ENCODE data around the gene EBP.

EBP gene

DNA sequence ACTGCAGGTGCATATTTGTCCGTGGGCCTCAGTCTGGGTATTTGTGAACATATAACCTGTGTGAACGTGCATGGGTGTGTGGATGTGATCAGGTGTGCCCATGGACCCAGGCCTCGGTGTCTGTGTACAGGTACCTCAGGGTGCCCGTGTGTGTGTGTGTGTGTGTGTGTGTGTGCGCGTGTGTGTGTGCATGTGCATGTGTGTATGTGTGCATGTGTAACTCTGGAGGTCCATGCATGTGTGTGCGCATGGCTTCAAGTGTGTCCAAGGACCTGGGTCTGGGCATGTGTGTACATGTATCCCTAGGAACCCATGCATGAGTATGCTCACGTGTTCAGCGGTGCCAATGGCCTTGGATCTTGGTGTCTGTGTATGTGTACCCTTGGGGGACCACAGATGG lies 29.8 kb upstream of the EBP start:
- H3K4me1 ChIP-seq (ENCODE audit: insufficient read depth, poor library complexity, severe bottlenecking) = peaks cover 41% of the 10 kb centered on the region
- H3K27ac ChIP-seq (ENCODE audit: poor library complexity, severe bottlenecking) = peak overlapping the region; percentile 97
- no peak overlapping the region for H3K4me3 ChIP-seq (ENCODE audit: severe bottlenecking)
- H3K36me3 ChIP-seq (ENCODE audit: low read depth) = peaks cover under 1% of the 10 kb centered on the region; the same call in 1 of the 2 replicates
- ATAC-seq (ENCODE audit: low read depth) = no peak
- TF ChIP-seq CTCF (IDR thresholded peaks at IDR 0.05; ENCODE audit: poor library complexity, severe bottlenecking) = no peak
- H3K27me3 ChIP-seq (ENCODE audit: insufficient read depth, poor library complexity, severe bottlenecking) = no peaks in the 10 kb centered on the region
- no peak for DNase-seq (ENCODE audit: low spot score)
- H3K9me3 ChIP-seq (ENCODE audit: severe bottlenecking) = no peaks in the 10 kb centered on the region

- Histone ChIP-seq H3K4me1 (ENCODE audit: insufficient read depth, poor library complexity, severe bottlenecking) (peaks cover 38% of the 10 kb centered on the region), H3K27ac (ENCODE audit: poor library complexity, severe bottlenecking) (peak overlapping the region; percentile 97), H3K36me3 (ENCODE audit: low read depth) (no peaks in the 10 kb centered on the region), H3K4me3 (ENCODE audit: severe bottlenecking) (no peak overlapping the region), H3K9me3 (ENCODE audit: severe bottlenecking) (no peaks in the 10 kb centered on the region), H3K27me3 (ENCODE audit: insufficient read depth, poor library complexity, severe bottlenecking) (no peaks in the 10 kb centered on the region)
- DNase-seq (ENCODE audit: low spot score) (no peak), ATAC-seq (ENCODE audit: low read depth) (peak; percentile 35)
- no peak for TF ChIP-seq CTCF (IDR thresholded peaks at IDR 0.05; ENCODE audit: poor library complexity, severe bottlenecking)
Observed at GRCh38 chrX:48492293-48492910, 29.2 kb upstream of the EBP start.

DNA sequence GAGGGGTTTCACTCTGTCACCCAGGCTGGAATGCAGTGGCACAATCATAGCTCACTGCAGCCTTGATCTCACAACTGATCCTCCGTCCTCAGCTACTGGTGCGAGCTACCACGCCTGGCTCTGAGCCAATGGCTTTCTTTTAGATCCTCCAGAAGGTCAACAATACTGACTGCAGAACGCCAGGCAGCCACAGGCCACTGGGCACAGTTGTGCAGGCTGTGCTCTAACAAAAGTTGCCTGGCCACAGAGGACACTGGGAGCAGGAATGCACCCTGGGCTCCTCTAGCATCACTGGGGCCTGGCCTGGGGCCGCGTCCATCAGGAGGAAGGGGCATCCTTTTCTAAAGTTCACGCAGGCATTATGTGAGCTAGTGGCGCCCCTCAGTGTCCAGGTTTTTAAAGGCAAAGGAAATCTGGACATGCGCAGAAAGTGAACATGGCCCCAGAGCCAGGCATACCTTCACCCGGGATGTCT lies 27.7 kb upstream of the EBP start:
- Histone ChIP-seq H3K36me3 (ENCODE audit: low read depth) (no peaks in the 10 kb centered on the region), H3K9me3 (ENCODE audit: severe bottlenecking) (no peaks in the 10 kb centered on the region), H3K27me3 (ENCODE audit: insufficient read depth, poor library complexity, severe bottlenecking) (no peaks in the 10 kb centered on the region), H3K4me3 (ENCODE audit: severe bottlenecking) (no peak overlapping the region), H3K4me1 (ENCODE audit: insufficient read depth, poor library complexity, severe bottlenecking) (peaks cover 30% of the 10 kb centered on the region), H3K27ac (ENCODE audit: poor library complexity, severe bottlenecking) (peak overlapping the region; percentile 97)
- ATAC-seq (ENCODE audit: low read depth) = no peak
- no peak for DNase-seq (ENCODE audit: low spot score)
- peak; percentile 24 for TF ChIP-seq CTCF (IDR thresholded peaks at IDR 0.05; ENCODE audit: poor library complexity, severe bottlenecking)

GRCh38 chrX:48496660-48497059 lies 24.9 kb upstream of the EBP start:
- TF ChIP-seq CTCF (IDR thresholded peaks at IDR 0.05; ENCODE audit: poor library complexity, severe bottlenecking) = no peak
- ATAC-seq (ENCODE audit: low read depth) (no peak), DNase-seq (ENCODE audit: low spot score) (no peak)
- Histone ChIP-seq H3K27me3 (ENCODE audit: insufficient read depth, poor library complexity, severe bottlenecking) (no peaks in the 10 kb centered on the region), H3K9me3 (ENCODE audit: severe bottlenecking) (no peaks in the 10 kb centered on the region), H3K36me3 (ENCODE audit: low read depth) (no peaks in the 10 kb centered on the region), H3K4me3 (ENCODE audit: severe bottlenecking) (no peak overlapping the region), H3K4me1 (ENCODE audit: insufficient read depth, poor library complexity, severe bottlenecking) (peaks cover 11% of the 10 kb centered on the region), H3K27ac (ENCODE audit: poor library complexity, severe bottlenecking) (no peak overlapping the region)

- no peak overlapping the region for H3K4me3 ChIP-seq (ENCODE audit: severe bottlenecking)
- no peaks in the 10 kb centered on the region for H3K27me3 ChIP-seq (ENCODE audit: insufficient read depth, poor library complexity, severe bottlenecking)
- no peaks in the 10 kb centered on the region for H3K4me1 ChIP-seq (ENCODE audit: insufficient read depth, poor library complexity, severe bottlenecking)
- no peaks in the 10 kb centered on the region for H3K9me3 ChIP-seq (ENCODE audit: severe bottlenecking)
- peak overlapping the region; percentile 69 for H3K27ac ChIP-seq (ENCODE audit: poor library complexity, severe bottlenecking)
- DNase-seq (ENCODE audit: low spot score) (no peak), ATAC-seq (ENCODE audit: low read depth) (0 out of 3 replicates have a peak, but pooled peaks have one; percentile 14)
- no peaks in the 10 kb centered on the region for H3K36me3 ChIP-seq (ENCODE audit: low read depth)
- no peak for TF ChIP-seq CTCF (IDR thresholded peaks at IDR 0.05; ENCODE audit: poor library complexity, severe bottlenecking)
Observed at GRCh38 chrX:48497871-48498270, 23.7 kb upstream of the EBP start.

All from RWPE2 (cell line).